Right lobe of liver (tissue), 4 donors: Measurements from ENCODE around the gene M6PR.

ENCODE experiments used
- POLR2A ChIP-seq: fragments of 450-650 bp; IDR thresholded peaks from one replicate; pipeline ENCODE4 v1.6.1; 2017; ENCODE audit warnings: antibody characterized with exemption, mild to moderate bottlenecking
- TF ChIP-seq, protein P1 (sequence below), 4 donors: fragments of 200-600 bp in 3 of 4; fragments of 450-650 bp in 1 of 4; IDR thresholded peaks; one replicate each; pipeline versions ENCODE4 v1.5.1 to v1.8.0; 2016 to 2022; ENCODE audit warnings: antibody characterized with exemption in 4 of 4, mild to moderate bottlenecking in 2 of 4
- donor health status: DM: no; HTN: no; CAD: no.
- donor health status: DM: no; HTN: no; CAD: no.
- donor health status: DM: no; HTN: yes; CAD: no.

DNA sequence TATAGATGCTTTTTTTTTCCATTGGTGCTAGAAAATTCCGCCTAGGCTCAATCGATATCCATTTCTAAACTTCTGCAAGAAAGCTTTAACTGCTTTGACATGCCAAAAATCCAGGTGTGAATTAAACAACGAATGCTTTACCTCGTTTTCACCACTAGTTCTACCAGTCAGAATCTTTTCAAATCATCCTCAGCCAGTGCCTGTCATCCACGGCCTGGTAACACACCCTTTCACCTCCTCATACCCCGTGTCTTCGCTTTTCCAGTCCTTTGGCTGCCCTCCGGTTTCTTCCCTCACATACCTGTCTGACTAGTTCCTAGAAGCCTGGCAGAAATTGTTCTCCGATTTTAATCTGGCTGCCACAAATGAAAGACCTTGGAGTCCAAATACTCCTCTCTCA is 36.5 kb downstream of the M6PR start:
- TF ChIP-seq, protein P1, sequence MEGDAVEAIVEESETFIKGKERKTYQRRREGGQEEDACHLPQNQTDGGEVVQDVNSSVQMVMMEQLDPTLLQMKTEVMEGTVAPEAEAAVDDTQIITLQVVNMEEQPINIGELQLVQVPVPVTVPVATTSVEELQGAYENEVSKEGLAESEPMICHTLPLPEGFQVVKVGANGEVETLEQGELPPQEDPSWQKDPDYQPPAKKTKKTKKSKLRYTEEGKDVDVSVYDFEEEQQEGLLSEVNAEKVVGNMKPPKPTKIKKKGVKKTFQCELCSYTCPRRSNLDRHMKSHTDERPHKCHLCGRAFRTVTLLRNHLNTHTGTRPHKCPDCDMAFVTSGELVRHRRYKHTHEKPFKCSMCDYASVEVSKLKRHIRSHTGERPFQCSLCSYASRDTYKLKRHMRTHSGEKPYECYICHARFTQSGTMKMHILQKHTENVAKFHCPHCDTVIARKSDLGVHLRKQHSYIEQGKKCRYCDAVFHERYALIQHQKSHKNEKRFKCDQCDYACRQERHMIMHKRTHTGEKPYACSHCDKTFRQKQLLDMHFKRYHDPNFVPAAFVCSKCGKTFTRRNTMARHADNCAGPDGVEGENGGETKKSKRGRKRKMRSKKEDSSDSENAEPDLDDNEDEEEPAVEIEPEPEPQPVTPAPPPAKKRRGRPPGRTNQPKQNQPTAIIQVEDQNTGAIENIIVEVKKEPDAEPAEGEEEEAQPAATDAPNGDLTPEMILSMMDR (IDR thresholded peaks at IDR 0.05) = no peak
- TF ChIP-seq POLR2A = no peak
